ENCODE results near the gene ZSWIM1. TPM values are rescaled to one million over a fixed set of nuclear protein-coding genes. Genes with fewer than 3 reads are reported as not detected.
A peak's percentile ranks its signal among the peaks of the same experiment; 100 is the strongest.

ZSWIM1 gene
- total and polyA plus RNA-seq, 10 of the 15 experiments (the other 5 are each of a cell fraction or from before 2014, with no cell fraction given) = 2.4 to 16.0 (median 9.8) TPM

DNA sequence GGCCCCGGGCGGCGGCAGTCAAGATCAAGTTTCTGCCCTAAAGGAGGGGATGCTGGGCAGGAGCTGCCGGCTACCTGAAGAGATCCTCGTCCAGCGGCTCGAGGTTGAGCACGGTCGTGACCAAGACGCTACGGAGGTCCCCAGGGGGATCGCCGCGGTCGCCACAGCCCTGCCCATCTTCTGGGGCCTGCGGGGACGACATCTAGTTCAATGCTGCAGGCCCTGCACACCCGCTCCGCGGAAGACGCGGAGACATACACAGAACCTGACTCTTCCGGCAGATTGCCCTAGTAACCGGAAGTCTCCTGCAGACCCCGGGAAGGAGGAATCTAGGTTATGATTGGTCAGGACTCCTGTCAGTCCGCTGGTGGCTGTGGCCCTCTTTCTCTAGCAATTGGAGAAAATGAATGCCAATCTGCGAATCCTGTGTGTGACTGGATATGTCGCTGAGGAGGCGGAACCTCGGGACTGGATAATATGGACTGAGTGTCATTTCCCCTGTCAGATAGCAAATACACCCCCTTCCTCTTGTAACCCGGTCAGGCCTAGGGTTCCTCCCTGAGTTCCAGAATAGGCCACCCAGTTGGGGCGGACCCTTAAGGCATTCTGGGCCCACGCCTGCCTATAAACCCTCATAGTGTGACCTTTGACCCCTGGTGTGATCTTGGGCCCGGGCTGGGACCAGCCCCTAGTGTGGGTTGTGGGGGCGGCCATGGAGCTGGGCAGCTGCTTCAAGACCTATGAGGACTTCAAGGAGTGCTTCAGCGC is 23.7 kb upstream of the ZSWIM1 start, which contains the start of the genes ACOT8 and ZSWIM3 (continued):
- TF ChIP-seq ZNF592 (IDR thresholded peaks at IDR 0.05) = no peak
- TF ChIP-seq, protein P1, sequence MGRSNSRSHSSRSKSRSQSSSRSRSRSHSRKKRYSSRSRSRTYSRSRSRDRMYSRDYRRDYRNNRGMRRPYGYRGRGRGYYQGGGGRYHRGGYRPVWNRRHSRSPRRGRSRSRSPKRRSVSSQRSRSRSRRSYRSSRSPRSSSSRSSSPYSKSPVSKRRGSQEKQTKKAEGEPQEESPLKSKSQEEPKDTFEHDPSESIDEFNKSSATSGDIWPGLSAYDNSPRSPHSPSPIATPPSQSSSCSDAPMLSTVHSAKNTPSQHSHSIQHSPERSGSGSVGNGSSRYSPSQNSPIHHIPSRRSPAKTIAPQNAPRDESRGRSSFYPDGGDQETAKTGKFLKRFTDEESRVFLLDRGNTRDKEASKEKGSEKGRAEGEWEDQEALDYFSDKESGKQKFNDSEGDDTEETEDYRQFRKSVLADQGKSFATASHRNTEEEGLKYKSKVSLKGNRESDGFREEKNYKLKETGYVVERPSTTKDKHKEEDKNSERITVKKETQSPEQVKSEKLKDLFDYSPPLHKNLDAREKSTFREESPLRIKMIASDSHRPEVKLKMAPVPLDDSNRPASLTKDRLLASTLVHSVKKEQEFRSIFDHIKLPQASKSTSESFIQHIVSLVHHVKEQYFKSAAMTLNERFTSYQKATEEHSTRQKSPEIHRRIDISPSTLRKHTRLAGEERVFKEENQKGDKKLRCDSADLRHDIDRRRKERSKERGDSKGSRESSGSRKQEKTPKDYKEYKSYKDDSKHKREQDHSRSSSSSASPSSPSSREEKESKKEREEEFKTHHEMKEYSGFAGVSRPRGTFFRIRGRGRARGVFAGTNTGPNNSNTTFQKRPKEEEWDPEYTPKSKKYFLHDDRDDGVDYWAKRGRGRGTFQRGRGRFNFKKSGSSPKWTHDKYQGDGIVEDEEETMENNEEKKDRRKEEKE (IDR thresholded peaks at IDR 0.05) = no peak
- TF ChIP-seq, protein P2, sequence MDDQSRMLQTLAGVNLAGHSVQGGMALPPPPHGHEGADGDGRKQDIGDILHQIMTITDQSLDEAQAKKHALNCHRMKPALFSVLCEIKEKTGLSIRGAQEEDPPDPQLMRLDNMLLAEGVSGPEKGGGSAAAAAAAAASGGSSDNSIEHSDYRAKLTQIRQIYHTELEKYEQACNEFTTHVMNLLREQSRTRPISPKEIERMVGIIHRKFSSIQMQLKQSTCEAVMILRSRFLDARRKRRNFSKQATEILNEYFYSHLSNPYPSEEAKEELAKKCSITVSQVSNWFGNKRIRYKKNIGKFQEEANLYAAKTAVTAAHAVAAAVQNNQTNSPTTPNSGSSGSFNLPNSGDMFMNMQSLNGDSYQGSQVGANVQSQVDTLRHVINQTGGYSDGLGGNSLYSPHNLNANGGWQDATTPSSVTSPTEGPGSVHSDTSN (IDR thresholded peaks at IDR 0.05; ENCODE audit: insufficient replicate concordance, low read depth, low read length) = peak; percentile 100
- TF ChIP-seq ATF3 (IDR thresholded peaks at IDR 0.05; ENCODE audit: borderline replicate concordance, extremely low read depth, low read depth, low read length) = no peak
- TF ChIP-seq ZZZ3 (IDR thresholded peaks at IDR 0.05; ENCODE audit: control insufficient read depth, insufficient read length, low read depth) = no peak
- TF ChIP-seq, protein P3, sequence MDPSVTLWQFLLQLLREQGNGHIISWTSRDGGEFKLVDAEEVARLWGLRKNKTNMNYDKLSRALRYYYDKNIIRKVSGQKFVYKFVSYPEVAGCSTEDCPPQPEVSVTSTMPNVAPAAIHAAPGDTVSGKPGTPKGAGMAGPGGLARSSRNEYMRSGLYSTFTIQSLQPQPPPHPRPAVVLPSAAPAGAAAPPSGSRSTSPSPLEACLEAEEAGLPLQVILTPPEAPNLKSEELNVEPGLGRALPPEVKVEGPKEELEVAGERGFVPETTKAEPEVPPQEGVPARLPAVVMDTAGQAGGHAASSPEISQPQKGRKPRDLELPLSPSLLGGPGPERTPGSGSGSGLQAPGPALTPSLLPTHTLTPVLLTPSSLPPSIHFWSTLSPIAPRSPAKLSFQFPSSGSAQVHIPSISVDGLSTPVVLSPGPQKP (IDR thresholded peaks at IDR 0.05; ENCODE audit: low read depth, low read length) = peak; percentile 91
- TF ChIP-seq, protein P4, sequence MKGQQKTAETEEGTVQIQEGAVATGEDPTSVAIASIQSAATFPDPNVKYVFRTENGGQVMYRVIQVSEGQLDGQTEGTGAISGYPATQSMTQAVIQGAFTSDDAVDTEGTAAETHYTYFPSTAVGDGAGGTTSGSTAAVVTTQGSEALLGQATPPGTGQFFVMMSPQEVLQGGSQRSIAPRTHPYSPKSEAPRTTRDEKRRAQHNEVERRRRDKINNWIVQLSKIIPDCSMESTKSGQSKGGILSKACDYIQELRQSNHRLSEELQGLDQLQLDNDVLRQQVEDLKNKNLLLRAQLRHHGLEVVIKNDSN (IDR thresholded peaks at IDR 0.05; ENCODE audit: borderline replicate concordance, extremely low read length, insufficient read depth, low read depth, low read length) = no peak
- no peak for TF ChIP-seq YBX1 (IDR thresholded peaks at IDR 0.05)
- peak; percentile 67 for TF ChIP-seq SMAD1 (IDR thresholded peaks at IDR 0.05; ENCODE audit: low read depth, partially characterized antibody)
- peak; percentile 44; the same call in 1 of the 2 replicates for TF ChIP-seq SREBF1 (IDR thresholded peaks at IDR 0.05; ENCODE audit: low read length)
- TF ChIP-seq, protein P5, sequence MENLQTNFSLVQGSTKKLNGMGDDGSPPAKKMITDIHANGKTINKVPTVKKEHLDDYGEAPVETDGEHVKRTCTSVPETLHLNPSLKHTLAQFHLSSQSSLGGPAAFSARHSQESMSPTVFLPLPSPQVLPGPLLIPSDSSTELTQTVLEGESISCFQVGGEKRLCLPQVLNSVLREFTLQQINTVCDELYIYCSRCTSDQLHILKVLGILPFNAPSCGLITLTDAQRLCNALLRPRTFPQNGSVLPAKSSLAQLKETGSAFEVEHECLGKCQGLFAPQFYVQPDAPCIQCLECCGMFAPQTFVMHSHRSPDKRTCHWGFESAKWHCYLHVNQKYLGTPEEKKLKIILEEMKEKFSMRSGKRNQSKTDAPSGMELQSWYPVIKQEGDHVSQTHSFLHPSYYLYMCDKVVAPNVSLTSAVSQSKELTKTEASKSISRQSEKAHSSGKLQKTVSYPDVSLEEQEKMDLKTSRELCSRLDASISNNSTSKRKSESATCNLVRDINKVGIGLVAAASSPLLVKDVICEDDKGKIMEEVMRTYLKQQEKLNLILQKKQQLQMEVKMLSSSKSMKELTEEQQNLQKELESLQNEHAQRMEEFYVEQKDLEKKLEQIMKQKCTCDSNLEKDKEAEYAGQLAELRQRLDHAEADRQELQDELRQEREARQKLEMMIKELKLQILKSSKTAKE (IDR thresholded peaks at IDR 0.05; ENCODE audit: low read depth, poor library complexity, severe bottlenecking) = peak; percentile 98
- TF ChIP-seq BRCA1 (IDR thresholded peaks at IDR 0.05; ENCODE audit: low read depth, low read length) = no peak
- TF ChIP-seq ZBED1 (IDR thresholded peaks at IDR 0.05; ENCODE audit: borderline replicate concordance) = 0 out of 2 replicates have a peak, but pooled peaks have one; percentile 65
- no peak for TF ChIP-seq KAT2A (conservative IDR thresholded peaks at IDR 0.05; ENCODE audit: control insufficient read depth, low read depth, low read length)
- TF ChIP-seq CHD1 (IDR thresholded peaks at IDR 0.05; ENCODE audit: low read depth, low read length) = no peak

All from GM12878 (cell line).